Activated CD8-positive, alpha-beta T cell treated with anti-CD3 and anti-CD28 coated beads, Interleukin-2, amount 10 ng/mL, durations not matched to agents 7 days and 5 days (primary cell): ENCODE results near the gene AKR1C3. TPM values are rescaled to one million over a fixed set of nuclear protein-coding genes. Genes with fewer than 3 reads are reported as not detected.
"Not testable (repeated sequence)": the region's sequence is repeated elsewhere in the genome, so short reads cannot be mapped to it uniquely, and the experiment has no call there.

Experiments
- ATAC-seq: fragments of 150-1000 bp; cut with Tn5 transposase; one replicate; pipeline ENCODE4 v1.10.0; 2021; ENCODE audit warnings: moderate library complexity
- CTCF ChIA-PET: fragments of 350-600 bp; sonication (Branson Sonifier 250); formaldehyde crosslinking; loops from one replicate; lab custom pipeline; 2021; ENCODE audit warnings: antibody characterized with exemption; lab: Charles Lee
- POLR2A ChIA-PET: fragments of 350-600 bp; sonication (Branson Sonifier 250); formaldehyde crosslinking; loops from one replicate; lab custom pipeline; 2021; ENCODE audit warnings: antibody characterized with exemption; lab: Charles Lee
- DNase-seq: peaks from one replicate; pipeline ENCODE4 v3.0.0-alpha.2; 2020
- H3K27ac Mint-ChIP-seq: one replicate; pipeline ENCODE4 v1.8.0; 2021; ENCODE audit warnings: mild to moderate bottlenecking, mixed read lengths
- H3K27me3 Mint-ChIP-seq: one replicate; pipeline ENCODE4 v1.8.0; 2021; ENCODE audit warnings: low read depth, mixed read lengths
- H3K36me3 Mint-ChIP-seq: one replicate; pipeline ENCODE4 v1.8.0; 2021; ENCODE audit warnings: low read depth, mixed read lengths
- H3K4me1 Mint-ChIP-seq: one replicate; pipeline ENCODE4 v1.8.0; 2021; ENCODE audit warnings: low read depth, mixed read lengths
- H3K4me3 Mint-ChIP-seq: one replicate; pipeline ENCODE4 v1.8.0; 2021; ENCODE audit warnings: mild to moderate bottlenecking, mixed read lengths
- H3K9me3 Mint-ChIP-seq: one replicate; pipeline ENCODE4 v1.8.0; 2022; ENCODE audit warnings: mixed read lengths; ENCODE audit not compliant: insufficient read depth
- total RNA-seq, 2 experiments: library from RNA; stranded (reverse); gene quantifications; one replicate each; pipeline ENCODE4 v1.2.3, GENCODE V29; 2021

The AKR1C3 gene
- total RNA-seq, 2 experiments from 2014 or later: 3.9 to 4.4 TPM

DNA sequence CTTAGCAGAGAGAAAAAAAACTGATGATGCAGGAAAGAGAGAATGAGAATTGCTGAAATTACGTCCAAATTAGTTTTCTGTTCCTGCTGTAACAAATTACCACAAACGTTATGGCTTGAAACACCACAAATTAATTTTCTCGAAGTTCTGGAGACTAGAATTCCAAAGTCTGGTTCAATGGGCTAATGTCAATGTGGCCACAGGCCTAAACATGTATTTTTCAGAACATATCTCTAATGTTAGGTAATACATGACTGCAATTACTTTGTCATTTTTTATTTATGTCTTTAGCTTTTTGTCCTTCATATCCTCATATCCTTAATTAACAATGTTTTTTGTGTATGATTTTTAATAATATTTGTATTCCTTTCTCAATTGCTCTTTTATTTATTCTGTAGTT lies 3.0 kb upstream of the AKR1C3 start:
- peaks cover 4% of the 10 kb centered on the region for H3K9me3 Mint-ChIP-seq
- ATAC-seq: no peak
- ChIA-PET POLR2A (no interaction called here), CTCF (interaction anchor here (1.4 to 3.3 kb wide), 2 partner anchors 14 to 192 kb away, joined by 3 to 8 read pairs; no protein-coding TSS in a partner anchor)
- peaks cover 8% of the 10 kb centered on the region for H3K27me3 Mint-ChIP-seq
- no peak overlapping the region for H3K4me3 Mint-ChIP-seq
- H3K36me3 Mint-ChIP-seq: no peaks in the 10 kb centered on the region
- no peak for DNase-seq
- no peak overlapping the region for H3K27ac Mint-ChIP-seq
- peaks cover 7% of the 10 kb centered on the region for H3K4me1 Mint-ChIP-seq

DNA sequence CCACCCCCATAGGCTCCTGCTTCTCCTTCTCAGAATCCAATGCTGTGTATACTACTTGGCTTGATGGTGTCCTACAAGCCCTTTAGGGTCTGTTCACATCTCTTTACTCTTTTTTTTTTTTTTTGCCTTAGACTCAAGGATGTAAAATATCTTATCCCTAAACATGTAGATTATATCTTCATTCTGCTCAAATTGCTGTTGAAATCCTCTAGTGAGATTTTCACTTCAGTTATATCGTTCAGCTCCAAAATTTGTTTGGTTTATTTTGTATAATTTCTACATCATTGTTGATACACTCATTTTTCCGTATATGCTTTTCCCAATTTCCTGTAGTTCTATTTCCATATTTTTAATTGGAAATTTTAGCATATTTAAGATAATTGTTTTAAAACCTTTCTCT lies 1.8 kb upstream of the AKR1C3 start:
- Mint-ChIP-seq H3K4me3 (no peak overlapping the region), H3K4me1 (peaks cover 7% of the 10 kb centered on the region)

GRCh38 chr10:5092848-5093790 lies 1.1 kb upstream of the AKR1C3 start:
- Mint-ChIP-seq H3K36me3 (no peaks in the 10 kb centered on the region), H3K27me3 (peaks cover 10% of the 10 kb centered on the region), H3K4me3 (no peak overlapping the region), H3K27ac (no peak overlapping the region), H3K4me1 (peaks cover 7% of the 10 kb centered on the region), H3K9me3 (no peaks in the 10 kb centered on the region)
- no peak for DNase-seq
- no peak for ATAC-seq
- POLR2A ChIA-PET: no interaction called here
- CTCF ChIA-PET: no interaction called here

More for the DNA sequence above, 1.8 kb upstream of the AKR1C3 start:
- H3K27ac Mint-ChIP-seq: no peak overlapping the region
- CTCF ChIA-PET: interaction anchor here (1.4 to 3.3 kb wide), 2 partner anchors 13 to 191 kb away, joined by 3 to 8 read pairs; no protein-coding TSS in a partner anchor
- no peak for ATAC-seq
- no peak for DNase-seq
- H3K9me3 Mint-ChIP-seq: peaks cover 4% of the 10 kb centered on the region
- no peaks in the 10 kb centered on the region for H3K36me3 Mint-ChIP-seq
- H3K27me3 Mint-ChIP-seq: peaks cover 10% of the 10 kb centered on the region
- POLR2A ChIA-PET: no interaction called here

DNA sequence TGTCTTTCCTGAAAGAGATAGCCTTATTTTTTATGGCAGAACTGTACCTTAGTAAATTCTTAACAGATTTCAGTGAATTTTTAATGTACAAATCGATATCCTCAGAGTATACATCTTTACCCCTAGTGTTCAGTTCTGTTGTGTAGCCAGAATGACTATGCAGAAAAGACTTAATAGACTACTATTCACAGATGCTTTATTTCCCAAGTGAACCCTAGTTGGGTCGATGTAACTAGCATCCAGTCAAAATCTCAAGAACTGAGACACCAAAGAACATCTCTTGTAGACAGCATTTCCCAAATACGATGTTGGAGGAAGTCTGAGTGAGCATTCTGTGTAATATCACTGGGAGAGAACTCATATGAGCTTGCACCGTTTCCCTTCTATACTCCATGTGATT lies 1.5 kb downstream of the AKR1C3 start:
- no peak for DNase-seq
- no peaks in the 10 kb centered on the region for H3K9me3 Mint-ChIP-seq
- H3K27me3 Mint-ChIP-seq: peaks cover 12% of the 10 kb centered on the region
- POLR2A ChIA-PET: no interaction called here
- CTCF ChIA-PET: no interaction called here
- no peaks in the 10 kb centered on the region for H3K36me3 Mint-ChIP-seq
- no peak overlapping the region for H3K27ac Mint-ChIP-seq
- no peak overlapping the region for H3K4me3 Mint-ChIP-seq
- peaks cover 7% of the 10 kb centered on the region for H3K4me1 Mint-ChIP-seq
- ATAC-seq: no peak

- H3K36me3 Mint-ChIP-seq: no peaks in the 10 kb centered on the region
- DNase-seq: no peak
- peaks cover 12% of the 10 kb centered on the region for H3K27me3 Mint-ChIP-seq
- no peak overlapping the region for H3K27ac Mint-ChIP-seq
- no peak overlapping the region for H3K4me3 Mint-ChIP-seq
- POLR2A ChIA-PET: no interaction called here
- H3K9me3 Mint-ChIP-seq: no peaks in the 10 kb centered on the region
- CTCF ChIA-PET: interaction anchor here (0.8 kb wide), 1 partner anchor 188 kb away, joined by 3 read pairs; no protein-coding TSS in a partner anchor
- no peak for ATAC-seq
- peaks cover 7% of the 10 kb centered on the region for H3K4me1 Mint-ChIP-seq
Observed at GRCh38 chr10:5096108-5096507, 1.9 kb downstream of the AKR1C3 start.

DNA sequence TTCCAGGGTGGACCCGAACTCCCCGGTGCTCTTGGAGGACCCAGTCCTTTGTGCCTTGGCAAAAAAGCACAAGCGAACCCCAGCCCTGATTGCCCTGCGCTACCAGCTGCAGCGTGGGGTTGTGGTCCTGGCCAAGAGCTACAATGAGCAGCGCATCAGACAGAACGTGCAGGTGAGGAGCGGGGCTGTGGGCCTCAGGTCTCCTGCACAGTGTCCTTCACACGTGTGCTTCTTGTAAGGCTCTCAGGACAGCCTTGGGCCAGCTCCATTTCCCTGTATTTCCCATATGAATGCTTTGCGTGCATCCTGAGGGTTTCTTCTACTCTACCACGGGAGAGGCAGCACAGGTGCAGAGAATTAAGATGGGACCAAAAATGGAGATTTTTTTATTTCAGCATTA lies 8.3 kb downstream of the AKR1C3 start:
- CTCF ChIA-PET, H3K4me3 Mint-ChIP-seq, H3K9me3 Mint-ChIP-seq, H3K27me3 Mint-ChIP-seq, ATAC-seq, H3K36me3 Mint-ChIP-seq, H3K27ac Mint-ChIP-seq, DNase-seq, H3K4me1 Mint-ChIP-seq, POLR2A ChIA-PET: not testable (repeated sequence)

DNA sequence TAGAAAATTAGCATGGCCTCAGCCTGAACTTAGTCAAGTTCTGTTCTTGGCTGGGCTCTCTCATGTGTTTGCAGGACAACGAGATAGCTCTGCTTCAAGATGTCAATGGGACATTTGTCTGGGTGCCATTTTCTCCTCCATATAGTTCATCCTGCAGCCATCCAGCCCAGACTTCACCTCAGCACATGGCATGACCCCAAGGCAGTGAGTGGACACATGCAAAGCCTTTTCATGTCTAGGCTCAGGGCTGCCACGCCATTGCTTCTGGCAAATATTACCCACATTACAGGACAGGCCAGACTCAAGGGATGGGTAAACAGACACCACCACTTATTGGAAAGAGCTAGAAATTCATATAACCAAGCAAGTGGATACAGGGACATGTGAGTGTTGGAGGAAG lies 9.3 kb downstream of the AKR1C3 start:
- H3K4me3 Mint-ChIP-seq: no peak overlapping the region
- ATAC-seq (no peak), DNase-seq (no peak)
- H3K4me1 Mint-ChIP-seq: no peaks in the 10 kb centered on the region
- no peaks in the 10 kb centered on the region for H3K36me3 Mint-ChIP-seq
- H3K9me3 Mint-ChIP-seq: no peaks in the 10 kb centered on the region
- H3K27me3 Mint-ChIP-seq: peaks cover 3% of the 10 kb centered on the region
- H3K27ac Mint-ChIP-seq: no peak overlapping the region
- ChIA-PET POLR2A (interaction anchor here (0.6 kb wide), 1 partner anchor 191 kb away, joined by 3 read pairs; no protein-coding TSS in a partner anchor), CTCF (no interaction called here)

DNA sequence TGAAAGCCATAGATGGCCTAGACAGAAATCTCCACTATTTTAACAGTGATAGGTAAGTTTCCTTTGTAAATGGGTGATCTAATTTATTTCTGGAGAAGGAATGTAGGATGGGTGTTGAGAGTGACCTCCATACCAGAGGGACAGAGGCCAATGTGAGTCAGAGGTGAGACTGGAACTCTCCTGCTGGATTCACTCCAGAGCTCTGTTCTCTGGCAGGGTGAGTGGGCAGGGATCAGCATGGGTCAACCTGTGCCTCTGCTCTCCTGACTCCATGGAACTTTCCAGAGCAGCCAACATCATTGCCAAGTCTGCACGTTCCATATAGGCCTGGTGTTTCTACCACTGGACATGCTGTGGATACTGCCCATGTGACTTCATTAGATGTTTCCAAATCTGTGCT lies 11.4 kb downstream of the AKR1C3 start:
- Mint-ChIP-seq H3K36me3 (no peaks in the 10 kb centered on the region), H3K4me1 (no peaks in the 10 kb centered on the region), H3K27me3 (no peaks in the 10 kb centered on the region), H3K4me3 (no peak overlapping the region), H3K27ac (no peak overlapping the region), H3K9me3 (no peaks in the 10 kb centered on the region)
- ATAC-seq: no peak
- ChIA-PET CTCF (interaction anchor here (1.1 kb wide), 1 partner anchor 14 kb away, joined by 3 read pairs; no protein-coding TSS in a partner anchor), POLR2A (no interaction called here)
- DNase-seq: no peak

DNA sequence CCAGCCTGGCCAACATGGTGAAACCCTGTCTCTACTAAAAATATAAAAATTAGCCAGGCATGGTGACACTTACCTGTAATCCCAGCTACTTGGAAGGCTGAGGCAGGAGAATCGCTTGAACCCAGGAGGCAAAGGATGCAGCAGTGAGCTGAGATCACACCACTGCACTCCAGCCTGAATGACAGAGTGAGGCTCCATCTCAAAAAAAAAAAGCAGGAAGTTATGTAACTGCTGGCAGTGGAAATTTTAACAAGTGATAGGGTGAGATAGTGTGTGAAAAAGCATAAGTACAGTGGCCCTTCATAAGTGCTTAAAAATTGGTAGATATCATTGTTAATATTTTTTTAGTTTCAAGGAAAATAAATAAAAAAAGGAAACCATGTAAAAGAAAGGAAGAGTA lies 12.3 kb downstream of the AKR1C3 start:
- no peaks in the 10 kb centered on the region for H3K27me3 Mint-ChIP-seq
- ChIA-PET CTCF (no interaction called here), POLR2A (no interaction called here)
- H3K9me3 Mint-ChIP-seq: no peaks in the 10 kb centered on the region
- DNase-seq (no peak), ATAC-seq (no peak)
- H3K27ac Mint-ChIP-seq: no peak overlapping the region
- H3K4me1 Mint-ChIP-seq: no peaks in the 10 kb centered on the region
- no peak overlapping the region for H3K4me3 Mint-ChIP-seq
- no peaks in the 10 kb centered on the region for H3K36me3 Mint-ChIP-seq

DNA sequence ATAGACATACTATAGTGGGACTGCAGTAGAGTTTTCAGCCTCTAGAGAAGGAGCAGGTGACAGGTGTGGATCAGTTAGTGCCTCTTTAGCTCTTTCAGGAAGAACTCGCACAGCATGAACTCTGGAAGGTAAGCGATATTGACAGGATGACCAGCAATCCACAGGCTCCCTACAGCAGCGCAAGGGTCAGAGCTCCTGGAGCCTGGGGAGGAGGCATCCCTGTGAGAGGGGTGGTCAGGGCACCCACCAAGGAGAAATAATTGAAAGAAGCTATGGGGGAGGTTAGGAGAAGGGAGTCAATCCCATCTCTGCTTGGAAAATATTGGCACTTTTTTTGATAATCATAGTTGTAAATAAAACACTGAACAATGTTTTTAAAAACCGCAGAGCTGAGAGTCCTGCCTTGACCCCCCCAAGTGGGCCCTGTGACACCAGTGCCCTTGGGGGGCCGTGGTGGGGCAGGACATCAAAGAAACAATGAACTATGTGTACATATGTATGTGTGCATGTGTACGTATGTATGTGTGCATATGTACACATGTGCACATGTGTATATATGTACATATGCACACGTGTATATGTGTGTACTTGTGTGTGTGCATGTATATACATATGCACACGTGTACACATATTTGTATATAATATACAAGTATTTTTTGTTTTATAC lies 13.8 kb downstream of the AKR1C3 start:
- CTCF ChIA-PET: no interaction called here
- DNase-seq (no peak), ATAC-seq (no peak)
- no peak overlapping the region for H3K27ac Mint-ChIP-seq
- no peaks in the 10 kb centered on the region for H3K36me3 Mint-ChIP-seq
- POLR2A ChIA-PET: no interaction called here
- no peaks in the 10 kb centered on the region for H3K9me3 Mint-ChIP-seq
- no peaks in the 10 kb centered on the region for H3K27me3 Mint-ChIP-seq
- H3K4me3 Mint-ChIP-seq: no peak overlapping the region
- H3K4me1 Mint-ChIP-seq: no peaks in the 10 kb centered on the region

DNA sequence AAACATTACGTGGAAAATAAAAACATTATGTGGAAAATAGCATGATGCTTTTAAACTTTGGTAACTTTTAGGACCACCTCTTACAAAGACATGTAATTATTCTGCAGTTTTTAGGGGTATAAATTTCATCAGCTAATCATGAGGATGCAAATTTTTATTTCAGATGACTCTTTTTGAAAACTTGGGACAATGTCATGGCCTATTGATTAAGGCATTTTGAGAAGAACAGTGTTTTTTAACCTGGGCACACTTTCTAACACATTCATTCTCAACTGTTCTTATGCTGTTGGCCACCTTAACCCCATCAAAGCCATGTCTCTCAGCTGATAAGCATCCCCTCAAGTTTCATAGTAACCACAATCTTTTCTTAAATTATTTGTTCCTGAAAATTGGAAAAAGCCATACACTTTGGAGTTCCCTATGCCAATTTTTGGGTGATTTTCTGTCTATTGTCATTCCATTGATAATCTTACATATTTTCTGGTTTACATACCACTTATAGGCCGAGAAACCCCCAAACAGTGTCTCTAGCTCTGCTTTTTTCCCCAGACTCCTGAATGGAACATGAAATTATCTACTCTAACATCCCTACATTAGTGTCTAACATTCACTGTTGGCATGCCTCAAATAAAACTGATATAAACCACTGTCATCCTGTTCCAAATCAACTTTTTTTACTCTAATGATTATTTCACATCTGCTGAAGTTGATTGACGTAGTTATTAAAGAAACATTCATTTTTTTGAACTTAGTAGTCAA lies 14.6 kb downstream of the AKR1C3 start:
- CTCF ChIA-PET: no interaction called here

More for the DNA sequence above, 14.6 kb downstream of the AKR1C3 start:
- H3K36me3 Mint-ChIP-seq: no peaks in the 10 kb centered on the region
- no peaks in the 10 kb centered on the region for H3K4me1 Mint-ChIP-seq
- no peaks in the 10 kb centered on the region for H3K27me3 Mint-ChIP-seq
- H3K4me3 Mint-ChIP-seq: no peak overlapping the region
- ATAC-seq: no peak
- H3K9me3 Mint-ChIP-seq: no peaks in the 10 kb centered on the region
- no peak overlapping the region for H3K27ac Mint-ChIP-seq
- DNase-seq: no peak
- POLR2A ChIA-PET: no interaction called here
